ENCODE results near the gene CRHR2.

DNA sequence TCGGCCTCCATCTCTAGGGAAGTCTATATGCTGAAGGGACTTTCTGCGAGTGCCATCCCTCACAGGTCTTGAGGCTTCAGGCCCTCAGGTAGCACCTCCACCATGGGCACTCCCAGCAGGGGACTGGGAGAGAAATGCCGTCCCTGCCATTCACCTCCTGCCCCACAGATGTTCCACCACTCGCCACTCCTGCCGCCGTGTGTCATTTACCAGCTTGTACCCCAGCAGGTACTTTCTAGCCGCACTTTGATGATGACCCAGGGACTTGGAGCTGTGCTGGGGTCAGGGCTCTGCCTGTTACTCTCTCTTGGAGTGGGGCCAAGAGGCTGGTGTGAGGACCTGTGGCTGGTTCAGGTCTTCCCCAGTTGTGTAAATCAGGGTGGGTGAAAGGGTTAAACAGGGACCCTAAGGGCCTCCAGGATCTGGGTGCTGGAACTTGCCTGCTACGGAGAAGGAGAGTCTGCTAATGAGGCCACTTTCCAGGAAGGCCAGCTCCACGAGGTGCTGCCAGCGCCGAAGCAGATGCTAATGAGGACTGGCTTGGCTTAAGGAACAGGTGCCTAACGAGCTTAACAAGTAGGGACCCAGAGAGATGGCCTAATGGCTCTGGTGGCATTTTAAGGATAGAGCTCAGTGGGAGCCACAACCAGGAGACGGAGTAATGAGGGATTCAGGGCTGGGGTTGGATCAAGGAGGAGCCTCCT is 32.4 kb downstream of the CRHR2 start:
- TF ChIP-seq PATZ1 (tag by site-specific recombination; IDR thresholded peaks at IDR 0.05) (no peak), ZNF223 (tag by site-specific recombination; IDR thresholded peaks at IDR 0.05) (no peak), ZNF785 (tag by site-specific recombination; IDR thresholded peaks at IDR 0.05) (no peak), SP7 (tag by site-specific recombination; IDR thresholded peaks at IDR 0.05) (no peak), KLF10 (tag by site-specific recombination; IDR thresholded peaks at IDR 0.05) (no peak)
- TF ChIP-seq, protein P1, sequence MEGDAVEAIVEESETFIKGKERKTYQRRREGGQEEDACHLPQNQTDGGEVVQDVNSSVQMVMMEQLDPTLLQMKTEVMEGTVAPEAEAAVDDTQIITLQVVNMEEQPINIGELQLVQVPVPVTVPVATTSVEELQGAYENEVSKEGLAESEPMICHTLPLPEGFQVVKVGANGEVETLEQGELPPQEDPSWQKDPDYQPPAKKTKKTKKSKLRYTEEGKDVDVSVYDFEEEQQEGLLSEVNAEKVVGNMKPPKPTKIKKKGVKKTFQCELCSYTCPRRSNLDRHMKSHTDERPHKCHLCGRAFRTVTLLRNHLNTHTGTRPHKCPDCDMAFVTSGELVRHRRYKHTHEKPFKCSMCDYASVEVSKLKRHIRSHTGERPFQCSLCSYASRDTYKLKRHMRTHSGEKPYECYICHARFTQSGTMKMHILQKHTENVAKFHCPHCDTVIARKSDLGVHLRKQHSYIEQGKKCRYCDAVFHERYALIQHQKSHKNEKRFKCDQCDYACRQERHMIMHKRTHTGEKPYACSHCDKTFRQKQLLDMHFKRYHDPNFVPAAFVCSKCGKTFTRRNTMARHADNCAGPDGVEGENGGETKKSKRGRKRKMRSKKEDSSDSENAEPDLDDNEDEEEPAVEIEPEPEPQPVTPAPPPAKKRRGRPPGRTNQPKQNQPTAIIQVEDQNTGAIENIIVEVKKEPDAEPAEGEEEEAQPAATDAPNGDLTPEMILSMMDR (tag by site-specific recombination; IDR thresholded peaks at IDR 0.05): no peak
- TF ChIP-seq, protein P2, sequence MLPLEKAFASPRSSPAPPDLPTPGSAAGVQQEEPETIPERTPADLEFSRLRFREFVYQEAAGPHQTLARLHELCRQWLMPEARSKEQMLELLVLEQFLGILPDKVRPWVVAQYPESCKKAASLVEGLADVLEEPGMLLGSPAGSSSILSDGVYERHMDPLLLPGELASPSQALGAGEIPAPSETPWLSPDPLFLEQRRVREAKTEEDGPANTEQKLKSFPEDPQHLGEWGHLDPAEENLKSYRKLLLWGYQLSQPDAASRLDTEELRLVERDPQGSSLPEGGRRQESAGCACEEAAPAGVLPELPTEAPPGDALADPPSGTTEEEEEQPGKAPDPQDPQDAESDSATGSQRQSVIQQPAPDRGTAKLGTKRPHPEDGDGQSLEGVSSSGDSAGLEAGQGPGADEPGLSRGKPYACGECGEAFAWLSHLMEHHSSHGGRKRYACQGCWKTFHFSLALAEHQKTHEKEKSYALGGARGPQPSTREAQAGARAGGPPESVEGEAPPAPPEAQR (tag by site-specific recombination; IDR thresholded peaks at IDR 0.05): no peak
- TF ChIP-seq, protein P3, sequence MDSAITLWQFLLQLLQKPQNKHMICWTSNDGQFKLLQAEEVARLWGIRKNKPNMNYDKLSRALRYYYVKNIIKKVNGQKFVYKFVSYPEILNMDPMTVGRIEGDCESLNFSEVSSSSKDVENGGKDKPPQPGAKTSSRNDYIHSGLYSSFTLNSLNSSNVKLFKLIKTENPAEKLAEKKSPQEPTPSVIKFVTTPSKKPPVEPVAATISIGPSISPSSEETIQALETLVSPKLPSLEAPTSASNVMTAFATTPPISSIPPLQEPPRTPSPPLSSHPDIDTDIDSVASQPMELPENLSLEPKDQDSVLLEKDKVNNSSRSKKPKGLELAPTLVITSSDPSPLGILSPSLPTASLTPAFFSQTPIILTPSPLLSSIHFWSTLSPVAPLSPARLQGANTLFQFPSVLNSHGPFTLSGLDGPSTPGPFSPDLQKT (IDR thresholded peaks at IDR 0.05; ENCODE audit: borderline replicate concordance, low read depth, low read length): no peak

Measured in HEK293 (cell line).